GM19467 (cell line): ENCODE data around the gene TMEM69.
A peak's percentile ranks its signal among the peaks of the same experiment; 100 is the strongest.
"Not testable (repeated sequence)": the region's sequence is repeated elsewhere in the genome, so short reads cannot be mapped to it uniquely, and the experiment has no call there.

Experiments used
- ATAC-seq: cut with Tn5 transposase; IDR thresholded peaks from one replicate; pipeline ENCODE4 v1.9.1; 2021; ENCODE audit warnings: mild to moderate bottlenecking, moderate library complexity; ENCODE audit not compliant: unreplicated experiment

TMEM69 gene

GRCh38 chr1:45677751-45678245 lies 10.2 kb upstream of the TMEM69 start:
- no peak for ATAC-seq

GRCh38 chr1:45678489-45678888 lies 9.5 kb upstream of the TMEM69 start:
- no peak for ATAC-seq

- no peak for ATAC-seq
These were observed 8.9 kb upstream of the TMEM69 start for GRCh38 chr1:45679123-45679522.

GRCh38 chr1:45682942-45683341 lies 5.0 kb upstream of the TMEM69 start:
- no peak for ATAC-seq

GRCh38 chr1:45684402-45684801 lies 3.6 kb upstream of the TMEM69 start:
- no peak for ATAC-seq

- no peak for ATAC-seq
These were observed 2.5 kb upstream of the TMEM69 start for GRCh38 chr1:45685308-45686014.

- ATAC-seq, result no peak
These were observed 2.0 kb upstream of the TMEM69 start for GRCh38 chr1:45686015-45686287.

- ATAC-seq, result peak; percentile 49
These were observed 1.5 kb upstream of the TMEM69 start, which contains the start of gene GPBP1L1 for GRCh38 chr1:45686288-45687013. Gene GPBP1L1, minus strand, starts transcription at chr1:45686533. Its CDS starts 27,446 bp downstream, at chr1:45659087.

- ATAC-seq, result peak; percentile 80
These were observed 797 bp upstream of the TMEM69 start for GRCh38 chr1:45687014-45687753.

- ATAC-seq, result not testable (repeated sequence)
These were observed 5.8 kb downstream of the TMEM69 start for GRCh38 chr1:45693811-45694210.

- ATAC-seq, result no peak
These were observed 6.8 kb downstream of the TMEM69 start for GRCh38 chr1:45694823-45695222.

GRCh38 chr1:45704637-45705036 lies 16.7 kb downstream of the TMEM69 start:
- ATAC-seq, result no peak

GRCh38 chr1:45713711-45714110 lies 25.7 kb downstream of the TMEM69 start:
- no peak for ATAC-seq

- ATAC-seq, result no peak
These were observed 28.7 kb downstream of the TMEM69 start for GRCh38 chr1:45716700-45717099.

- ATAC-seq, result not testable (repeated sequence)
These were observed 29.4 kb downstream of the TMEM69 start for GRCh38 chr1:45717386-45717785.

GRCh38 chr1:45718289-45718688 lies 30.3 kb downstream of the TMEM69 start:
- no peak for ATAC-seq

GRCh38 chr1:45721207-45721606 lies 33.2 kb downstream of the TMEM69 start:
- ATAC-seq, result no peak

GRCh38 chr1:45722809-45723208 lies 34.8 kb downstream of the TMEM69 start:
- no peak for ATAC-seq

- no peak for ATAC-seq
These were observed 35.4 kb downstream of the TMEM69 start for GRCh38 chr1:45723248-45723930.

GRCh38 chr1:45726007-45726406 lies 38.0 kb downstream of the TMEM69 start:
- not testable (repeated sequence) for ATAC-seq
